Neural progenitor cell (in vitro differentiated cells): ENCODE data around the gene ACACA.

Experiments used
- CTCF ChIP-seq: fragments of 200-600 bp; sonication (generic); IDR thresholded peaks from 2 replicates; pipeline ENCODE4 v1.5.1; 2017; ENCODE audit warnings: antibody characterized with exemption, mild to moderate bottlenecking
- EZH2 ChIP-seq: fragments of 200-600 bp; sonication (generic); IDR thresholded peaks from 2 replicates; pipeline ENCODE4 v1.6.1; 2017; ENCODE audit warnings: antibody characterized with exemption, mild to moderate bottlenecking, moderate library complexity
- EZH2phosphoT487 ChIP-seq: fragments of 200-600 bp; sonication (generic); IDR thresholded peaks from 2 replicates; pipeline ENCODE4 v1.6.1; 2017; ENCODE audit warnings: antibody characterized with exemption

GRCh38 chr17:37293770-37294169 lies 112.9 kb downstream of the ACACA start:
- no peak for TF ChIP-seq CTCF
- no peak for TF ChIP-seq EZH2phosphoT487
- TF ChIP-seq EZH2, result no peak
